Transverse colon (tissue), 3 donors: Measurements from ENCODE around the gene HJURP.

Experiments
- CTCF ChIP-seq, 5 experiments: fragments of 200-600 bp in 3 of 5; fragments of 450-650 bp in 2 of 5; sonication (generic) in 3 of 5; IDR thresholded peaks; 1 replicate in 2 of 5; 2 replicates in 3 of 5; pipeline ENCODE4 v1.5.1; 2016 to 2017; ENCODE audit warnings: antibody characterized with exemption in 5 of 5, inconsistent platforms in 3 of 5, mild to moderate bottlenecking in 2 of 5, moderate library complexity in 1 of 5
- POLR2A ChIP-seq: fragments of 450-650 bp; IDR thresholded peaks from one replicate; pipeline ENCODE4 v1.6.1; 2016; ENCODE audit warnings: antibody characterized with exemption, mild to moderate bottlenecking, moderate library complexity

GRCh38 chr2:233838251-233838650 lies 16.1 kb downstream of the HJURP start:
- TF ChIP-seq CTCF (IDR thresholded peaks at IDR 0.05) (no peak), POLR2A (no peak)
